Activated CD4-positive, alpha-beta memory T cell treated with anti-CD3 and anti-CD28 coated beads for 36 hours (primary cell): ENCODE results near the gene AMH. TPM values are rescaled to one million over a fixed set of nuclear protein-coding genes. Genes with fewer than 3 reads are reported as not detected.

Experiments used
- CTCF ChIA-PET: fragments of 350-600 bp; sonication (Branson Sonifier 250); formaldehyde crosslinking; loops from one replicate; lab custom pipeline; 2021; ENCODE audit warnings: antibody characterized with exemption, inconsistent platforms; lab: Charles Lee
- POLR2A ChIA-PET: fragments of 350-600 bp; sonication (Branson Sonifier 250); formaldehyde crosslinking; loops from one replicate; lab custom pipeline; 2021; ENCODE audit warnings: antibody characterized with exemption; lab: Charles Lee
- DNase-seq: peaks from one replicate; pipeline ENCODE4 v3.0.0-alpha.2; 2020
- H3K27ac Mint-ChIP-seq: one replicate; pipeline ENCODE4 v1.8.0; 2021; ENCODE audit warnings: mixed read lengths
- H3K27me3 Mint-ChIP-seq: one replicate; pipeline ENCODE4 v1.8.0; 2021; ENCODE audit warnings: mixed read lengths
- H3K36me3 Mint-ChIP-seq: one replicate; pipeline ENCODE4 v1.8.0; 2021; ENCODE audit warnings: mixed read lengths
- H3K4me1 Mint-ChIP-seq: one replicate; pipeline ENCODE4 v1.8.0; 2021; ENCODE audit warnings: low read depth, mixed read lengths
- H3K4me3 Mint-ChIP-seq: one replicate; pipeline ENCODE4 v1.8.0; 2021; ENCODE audit warnings: mild to moderate bottlenecking, mixed read lengths
- H3K9me3 Mint-ChIP-seq: one replicate; pipeline ENCODE4 v1.8.0; 2021; ENCODE audit warnings: mixed read lengths
- intact Hi-C: fragments of 100-400 bp; cut with micrococcal nuclease; formaldehyde crosslinking; loops from one replicate; pipeline ENCODE4 v1.15.1; 2023
- total RNA-seq, 2 experiments: library from RNA; stranded (reverse); gene quantifications; one replicate each; pipeline ENCODE4 v1.2.3, GENCODE V29; 2021

The AMH gene
- total RNA-seq, 2 experiments from 2014 or later, result 2.8 to 3.4 TPM

- POLR2A ChIA-PET, result interaction anchor here (0.6 to 1.7 kb wide), 2 partner anchors 17 to 94 kb away, joined by 7 to 8 read pairs; no protein-coding TSS in a partner anchor
- Mint-ChIP-seq H3K27me3 (peaks cover 15% of the 10 kb centered on the region), H3K27ac (no peak overlapping the region), H3K36me3 (no peaks in the 10 kb centered on the region), H3K4me1 (peaks cover 24% of the 10 kb centered on the region), H3K4me3 (peak overlapping the region; percentile 6), H3K9me3 (no peaks in the 10 kb centered on the region)
- DNase-seq, result peak; percentile 58
- CTCF ChIA-PET, result interaction anchor here (0.8 to 1.9 kb wide), 3 partner anchors 8 to 383 kb away, joined by 3 to 10 read pairs (median 8); no protein-coding TSS in a partner anchor
- intact Hi-C loops, result loop anchor here (2.0 kb wide), 1 partner anchor 15 kb away; no protein-coding TSS in a partner anchor
Measured at GRCh38 chr19:2253106-2254063, 4.3 kb downstream of the AMH start.

DNA sequence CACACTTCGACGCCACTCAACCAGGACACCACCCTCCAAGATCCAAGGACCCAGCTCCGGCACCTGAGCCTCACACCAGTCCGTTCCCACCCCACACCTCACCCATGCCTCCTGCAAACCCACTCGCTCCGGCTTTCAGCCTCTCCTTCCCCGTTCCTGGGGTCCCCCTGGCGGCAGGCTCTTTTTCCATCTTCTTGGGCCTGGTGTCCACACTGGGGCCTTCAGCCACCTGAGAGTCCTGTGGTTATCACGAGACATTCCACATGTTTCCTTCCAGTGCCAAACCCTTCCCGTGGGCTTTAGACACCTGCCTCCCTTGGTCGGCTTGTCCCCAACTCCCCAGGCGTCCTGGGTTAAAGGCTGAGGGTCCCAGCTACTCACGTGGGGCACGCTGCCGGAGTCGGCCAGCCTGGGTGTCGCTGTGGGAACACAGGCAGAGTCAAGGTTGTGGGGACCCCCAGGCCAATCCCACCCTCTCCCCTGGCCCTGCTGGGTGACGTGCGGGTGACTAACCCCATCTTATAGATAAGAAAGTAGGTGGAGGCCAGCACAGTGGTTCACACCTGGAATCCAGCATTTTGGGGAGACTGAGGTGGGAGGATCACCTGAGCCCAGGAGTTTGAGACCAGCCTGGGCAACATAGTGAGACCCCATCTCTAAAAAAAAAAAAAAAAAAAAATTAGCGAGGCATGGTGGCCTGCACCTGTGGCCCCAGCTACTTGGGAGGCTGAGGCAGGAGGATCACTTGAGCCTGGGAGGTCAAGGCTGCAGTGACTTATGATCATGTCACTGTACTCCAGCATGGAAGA is 5.1 kb downstream of the AMH start:
- ChIA-PET POLR2A (interaction anchor here (1.2 to 1.7 kb wide), 2 partner anchors 16 kb away, joined by 5 to 8 read pairs; no protein-coding TSS in a partner anchor), CTCF (interaction anchor here (1.7 to 1.9 kb wide), 2 partner anchors 7 to 19 kb away, joined by 8 to 10 read pairs; no protein-coding TSS in a partner anchor)
- DNase-seq, result no peak
- H3K4me1 Mint-ChIP-seq, result peaks cover 30% of the 10 kb centered on the region
- H3K4me3 Mint-ChIP-seq, result peak overlapping the region; percentile 6
- H3K9me3 Mint-ChIP-seq, result no peaks in the 10 kb centered on the region
- intact Hi-C loops, result loop anchor here (2.0 kb wide), 1 partner anchor 15 kb away; no protein-coding TSS in a partner anchor
- peaks cover 15% of the 10 kb centered on the region for H3K27me3 Mint-ChIP-seq
- H3K27ac Mint-ChIP-seq, result no peak overlapping the region
- no peaks in the 10 kb centered on the region for H3K36me3 Mint-ChIP-seq

GRCh38 chr19:2255112-2255845 is 6.2 kb downstream of the AMH start:
- intact Hi-C loops, result loop anchor here (2.0 kb wide), 1 partner anchor 14 kb away; no protein-coding TSS in a partner anchor
- peaks cover 13% of the 10 kb centered on the region for H3K27me3 Mint-ChIP-seq
- no peaks in the 10 kb centered on the region for H3K9me3 Mint-ChIP-seq
- no peak for DNase-seq
- POLR2A ChIA-PET, result interaction anchor here (0.6 to 1.2 kb wide), 2 partner anchors 11 to 15 kb away, joined by 3 to 5 read pairs; no protein-coding TSS in a partner anchor
- CTCF ChIA-PET, result no interaction called here
- no peak overlapping the region for H3K4me3 Mint-ChIP-seq
- H3K27ac Mint-ChIP-seq, result no peak overlapping the region
- H3K4me1 Mint-ChIP-seq, result peaks cover 33% of the 10 kb centered on the region
- H3K36me3 Mint-ChIP-seq, result no peaks in the 10 kb centered on the region

GRCh38 chr19:2255982-2256685 is 7.0 kb downstream of the AMH start, which contains the start of gene JSRP1:
Gene JSRP1 (minus strand): TSS chr19:2256417. CDS start chr19:2255314, 1,103 bp downstream.
- Mint-ChIP-seq H3K27me3 (peaks cover 13% of the 10 kb centered on the region), H3K4me1 (peaks cover 35% of the 10 kb centered on the region), H3K4me3 (peak within 1 kb of the TSS; percentile 43), H3K27ac (peak within 1 kb of the TSS; percentile 64), H3K36me3 (no peaks in the 10 kb centered on the region), H3K9me3 (no peaks in the 10 kb centered on the region)
- CTCF ChIA-PET, result no interaction called here
- POLR2A ChIA-PET, result no interaction called here
- DNase-seq, result peak; percentile 29
- intact Hi-C loops, result loop anchor here (2.0 kb wide), 1 partner anchor 13 kb away; no protein-coding TSS in a partner anchor

DNA sequence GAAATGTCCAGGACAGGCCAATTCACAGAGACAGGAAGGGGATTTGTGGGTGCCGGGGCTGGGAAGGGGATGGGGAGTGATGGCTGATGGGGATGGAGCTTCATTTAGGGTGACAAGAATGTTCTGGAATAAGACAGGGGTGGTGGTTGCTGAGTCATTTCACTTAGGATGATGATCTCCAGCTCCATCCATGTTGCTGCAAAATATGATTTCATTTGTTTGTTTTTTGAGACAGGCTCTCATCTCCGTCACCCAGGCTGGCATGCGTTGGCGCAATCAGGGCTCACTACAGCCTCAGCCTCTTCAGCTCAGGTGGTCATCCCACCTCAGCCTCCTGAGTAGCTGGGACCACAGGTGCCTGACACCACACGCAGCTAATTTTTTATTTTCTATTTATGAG is 10.2 kb downstream of the AMH start:
- no peak for DNase-seq
- no peaks in the 10 kb centered on the region for H3K27me3 Mint-ChIP-seq
- peak overlapping the region; percentile 29 for H3K27ac Mint-ChIP-seq
- no peaks in the 10 kb centered on the region for H3K9me3 Mint-ChIP-seq
- peaks cover 25% of the 10 kb centered on the region for H3K4me1 Mint-ChIP-seq
- POLR2A ChIA-PET, result interaction anchor here (0.7 to 2.3 kb wide), 3 partner anchors 11 to 24 kb away, joined by 3 to 11 read pairs (median 4); partner anchors contain the start of gene PLEKHJ1
- intact Hi-C loops, result no loop called here
- no peak overlapping the region for H3K4me3 Mint-ChIP-seq
- no peaks in the 10 kb centered on the region for H3K36me3 Mint-ChIP-seq
- CTCF ChIA-PET, result interaction anchor here (1.0 to 6.7 kb wide), 5 partner anchors 8 to 103 kb away, joined by 3 to 58 read pairs (median 4); partner anchors contain the start of gene LSM7

DNA sequence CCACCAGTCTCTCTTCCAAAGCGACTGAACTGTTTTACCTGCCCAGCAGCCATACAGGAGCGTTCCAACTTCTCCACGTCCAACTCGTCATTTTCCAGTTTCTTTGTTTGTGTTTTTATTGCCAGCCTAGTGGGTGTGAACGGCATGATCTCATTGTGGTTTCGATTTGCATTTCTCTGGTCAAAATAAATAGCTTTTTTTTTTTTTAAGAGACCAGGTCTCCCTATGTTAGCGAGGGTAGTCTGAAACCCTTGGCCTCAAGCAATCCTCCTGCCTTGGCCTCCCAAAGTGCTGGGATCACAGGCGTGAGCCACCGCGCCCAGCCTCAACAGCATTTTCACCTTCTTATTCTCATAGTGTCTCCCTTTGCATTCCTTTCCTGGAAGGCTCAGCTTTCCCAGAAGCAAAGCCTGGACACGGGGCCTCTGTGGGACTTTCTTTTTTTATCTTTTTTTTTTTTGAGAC is 11.2 kb downstream of the AMH start:
- Mint-ChIP-seq H3K27ac (peak overlapping the region; percentile 58), H3K4me3 (no peak overlapping the region), H3K9me3 (no peaks in the 10 kb centered on the region), H3K4me1 (peaks cover 25% of the 10 kb centered on the region), H3K27me3 (no peaks in the 10 kb centered on the region), H3K36me3 (no peaks in the 10 kb centered on the region)
- DNase-seq, result no peak
- ChIA-PET POLR2A (interaction anchor here (0.6 to 2.4 kb wide), 7 partner anchors 8 to 218 kb away, joined by 3 to 11 read pairs (median 3); partner anchors contain the start of gene PLEKHJ1), CTCF (interaction anchor here (0.7 to 6.7 kb wide), 11 partner anchors 9 to 351 kb away, joined by 3 to 58 read pairs (median 6); partner anchors contain the start of genes AMH and AP3D1)
- intact Hi-C loops, result no loop called here

- intact Hi-C loops, result no loop called here
- DNase-seq, result peak; percentile 82
- H3K27ac Mint-ChIP-seq, result no peak overlapping the region
- H3K27me3 Mint-ChIP-seq, result no peaks in the 10 kb centered on the region
- H3K36me3 Mint-ChIP-seq, result no peaks in the 10 kb centered on the region
- H3K9me3 Mint-ChIP-seq, result no peaks in the 10 kb centered on the region
- POLR2A ChIA-PET, result interaction anchor here (0.6 to 2.4 kb wide), 2 partner anchors 9 to 22 kb away, joined by 4 to 11 read pairs; no protein-coding TSS in a partner anchor
- CTCF ChIA-PET, result interaction anchor here (0.6 to 6.7 kb wide), 24 partner anchors 8 to 359 kb away, joined by 3 to 58 read pairs (median 3); partner anchors contain the start of genes AMH, AP3D1 and PLEKHJ1
- no peak overlapping the region for H3K4me3 Mint-ChIP-seq
- H3K4me1 Mint-ChIP-seq, result peaks cover 31% of the 10 kb centered on the region
Measured at GRCh38 chr19:2261438-2262172, 12.5 kb downstream of the AMH start.

DNA sequence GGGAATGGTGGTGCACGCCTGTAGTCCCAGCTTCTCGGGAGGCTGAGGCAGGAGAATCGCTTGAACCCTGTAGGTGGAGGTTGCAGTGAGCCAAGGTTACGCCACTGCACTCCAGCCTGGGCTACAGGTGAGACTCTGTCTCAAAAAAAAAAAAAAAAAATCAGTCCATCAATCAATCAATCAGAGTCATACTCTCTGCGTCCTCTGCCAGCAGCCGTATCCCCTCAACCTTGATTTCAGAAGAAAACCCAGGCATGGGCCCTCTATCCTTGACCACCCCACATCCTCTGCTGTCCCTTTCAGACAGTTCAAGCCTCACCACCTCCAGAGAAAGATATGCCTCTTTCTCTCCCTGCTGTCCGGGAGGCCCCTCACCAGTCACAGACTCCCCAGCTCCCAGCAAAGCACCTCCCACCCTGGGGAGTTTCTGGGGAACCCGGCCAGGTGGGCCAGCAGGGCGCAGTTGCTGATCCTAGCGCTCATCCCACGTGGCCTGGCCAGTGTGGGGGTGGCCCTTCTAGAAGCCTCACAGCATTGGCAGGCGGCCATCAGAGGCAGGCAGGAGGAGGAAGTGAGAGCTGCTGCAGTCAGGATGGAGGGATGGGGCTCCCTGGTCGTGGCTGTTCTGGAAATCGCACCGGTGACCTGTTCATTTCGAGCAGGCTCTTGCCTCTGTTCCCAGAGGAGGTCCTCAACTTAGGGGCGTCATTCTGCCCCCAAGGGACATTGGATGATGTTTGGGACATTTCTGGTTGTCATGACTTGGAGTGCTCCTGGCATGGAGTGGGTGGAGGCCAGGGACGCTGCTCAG is 17.3 kb downstream of the AMH start:
- Mint-ChIP-seq H3K27ac (peak overlapping the region; percentile 33), H3K27me3 (no peaks in the 10 kb centered on the region), H3K36me3 (peaks cover 15% of the 10 kb centered on the region), H3K4me3 (no peak overlapping the region), H3K4me1 (peaks cover 16% of the 10 kb centered on the region), H3K9me3 (no peaks in the 10 kb centered on the region)
- DNase-seq, result peak; percentile 63
- ChIA-PET CTCF (interaction anchor here (0.7 kb wide), 1 partner anchor 343 kb away, joined by 3 read pairs; no protein-coding TSS in a partner anchor), POLR2A (interaction anchor here (0.6 kb wide), 1 partner anchor 11 kb away, joined by 3 read pairs; no protein-coding TSS in a partner anchor)
- intact Hi-C loops, result no loop called here

- intact Hi-C loops, result loop anchor here (2.0 kb wide), 1 partner anchor 14 kb away; no protein-coding TSS in a partner anchor
- Mint-ChIP-seq H3K4me1 (peaks cover 24% of the 10 kb centered on the region), H3K9me3 (no peaks in the 10 kb centered on the region), H3K4me3 (peak overlapping the region; percentile 89), H3K27ac (peak overlapping the region; percentile 77), H3K36me3 (peaks cover 27% of the 10 kb centered on the region), H3K27me3 (no peaks in the 10 kb centered on the region)
- ChIA-PET POLR2A (no interaction called here), CTCF (no interaction called here)
- no peak for DNase-seq
Measured at GRCh38 chr19:2268480-2268830, 19.3 kb downstream of the AMH start.
